K562 (cell line): Measurements from ENCODE around the gene INSM1. TPM values are rescaled to one million over a fixed set of nuclear protein-coding genes. Genes with fewer than 3 reads are reported as not detected.

ENCODE experiments used
- ARID1B ChIP-seq: fragments of 450-650 bp; IDR thresholded peaks from 2 replicates; pipeline ENCODE4 v1.6.1; 2016; ENCODE audit warnings: antibody characterized with exemption, mild to moderate bottlenecking, inconsistent platforms
- CBX2 ChIP-seq: fragments of 200-600 bp; sonication (generic); IDR thresholded peaks from one replicate; pipeline ENCODE4 v1.6.1; 2012; ENCODE audit warnings: mild to moderate bottlenecking, low read length, inconsistent platforms; ENCODE audit not compliant: insufficient read depth, poor library complexity, severe bottlenecking
- E2F1 ChIP-seq: sonication (generic); formaldehyde crosslinking; IDR thresholded peaks from 2 replicates; pipeline ENCODE4 v1.8.1; 2023; ENCODE audit warnings: mild to moderate bottlenecking, missing genetic modification reagents, moderate library complexity
- NCOA1 ChIP-seq: fragments of 450-650 bp; IDR thresholded peaks from 2 replicates; pipeline ENCODE4 v1.6.1; 2016; ENCODE audit warnings: low read depth
- NRF1 ChIP-seq, 2 experiments: fragments of 450-650 bp; IDR thresholded peaks in 1 of 2; conservative IDR thresholded peaks in 1 of 2; 2 replicates each; pipeline ENCODE4 v1.6.1; 2014; ENCODE audit warnings: mild to moderate bottlenecking in 2 of 2
- PBX2 ChIP-seq, 2 experiments: IDR thresholded peaks in 1 of 2; conservative IDR thresholded peaks in 1 of 2; 2 replicates each; pipeline ENCODE4 v1.6.1; 2016; ENCODE audit warnings: low read depth in 2 of 2, mild to moderate bottlenecking in 1 of 2, missing compliant biosample characterization in 1 of 2, missing genetic modification characterization in 1 of 2, moderate library complexity in 1 of 2
- RBM22 ChIP-seq: fragments of 200-400 bp; formaldehyde crosslinking; IDR thresholded peaks from 2 replicates; pipeline ENCODE4 v1.6.1; 2018; ENCODE audit warnings: low read length, low read depth; ENCODE audit not compliant: poor library complexity, severe bottlenecking
- ZNF121 ChIP-seq: sonication (generic); formaldehyde crosslinking; conservative IDR thresholded peaks from 2 replicates; pipeline ENCODE4 v1.8.0; 2022; ENCODE audit warnings: missing genetic modification reagents
- ZNF134 ChIP-seq: fragments of 250-450 bp; sonication (Bioruptor Pico); conservative IDR thresholded peaks from 2 replicates; pipeline ENCODE4 v1.4.0; 2020
- ZNF655 ChIP-seq: fragments of 250-450 bp; sonication (Bioruptor Pico); IDR thresholded peaks from 2 replicates; pipeline ENCODE4 v1.5.0; 2021
- ZNF79 ChIP-seq: fragments of 250-450 bp; sonication (Bioruptor Pico); IDR thresholded peaks from 2 replicates; pipeline ENCODE4 v1.4.0; 2020; ENCODE audit warnings: low read depth, mild to moderate bottlenecking, moderate library complexity
- polyA plus RNA-seq, 8 experiments: library from polyadenylated mRNA; depleted of rRNA in 4 of 8; stranded (reverse) in 5 of 8; unstranded in 3 of 8; fragments of >200 nt; fragmentation: Nextera tagmentation in 2 of 8; fragmentation: Illumina TruSeq in 1 of 8; extraction: Ambion mirVana in 2 of 8; extraction: Trizol in 1 of 8; gene quantifications; 2 replicates each; pipeline versions ENCODE4 v1.2.1 to v1.2.3, GENCODE V29; 2011 to 2014; ENCODE audit warnings: inconsistent platforms in 1 of 8, missing spikeins in 1 of 8
- total RNA-seq, 7 experiments: library from RNA; depleted of rRNA in 6 of 7; stranded (reverse); fragments of >200 nt in 6 of 7; fragmentation: Illumina TruSeq in 2 of 7; extraction: Trizol in 2 of 7; gene quantifications; 2 replicates each; pipeline versions ENCODE4 v1.2.1 to v1.2.3, GENCODE V29; 2011 to 2021; ENCODE audit warnings: low replicate concordance in 1 of 7

The INSM1 gene
- total and polyA plus RNA-seq, 9 of the 15 experiments (the other 6 are each of a cell fraction or from before 2014, with no cell fraction given), result not detected

DNA sequence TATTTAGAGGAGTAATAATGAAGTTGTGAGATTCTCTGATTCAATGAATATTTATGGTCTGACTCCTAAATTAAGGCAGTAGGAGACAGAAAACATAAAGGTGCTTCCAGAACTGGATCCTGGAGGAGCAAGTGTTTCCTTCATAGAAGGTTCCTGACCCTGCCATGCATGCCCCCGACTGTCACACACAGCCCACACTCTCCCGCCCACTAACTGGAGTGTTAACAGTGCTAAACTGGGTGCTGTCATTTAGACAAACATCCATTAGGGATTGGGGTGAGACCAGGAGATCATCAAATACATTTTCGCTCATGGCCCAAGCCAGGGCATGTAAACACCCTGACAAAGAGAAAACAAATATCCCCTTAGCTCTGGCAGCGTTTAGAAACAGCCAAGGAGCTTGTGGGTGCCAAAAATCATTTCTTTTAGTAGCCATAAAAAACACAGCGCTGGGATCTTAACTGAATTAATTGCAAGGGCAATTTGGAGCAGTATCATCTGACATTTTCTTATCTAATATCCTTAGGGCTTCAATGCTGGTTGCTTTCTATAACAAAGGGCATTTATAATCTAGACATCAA lies 46.8 kb downstream of the INSM1 start (continued):
- TF ChIP-seq E2F1 (CRISPR knock-in tag), result no peak
- TF ChIP-seq ZNF134, result no peak
- TF ChIP-seq ZNF79 (CRISPR knock-in tag), result no peak
- no peak for TF ChIP-seq ARID1B
- TF ChIP-seq RBM22, result no peak
- TF ChIP-seq PBX2 (CRISPR knock-in tag; IDR thresholded peaks at IDR 0.05; ENCODE audit: low read depth), result no peak
- no peak for TF ChIP-seq PBX2 (tag; conservative IDR thresholded peaks at IDR 0.05; ENCODE audit: low read depth)
- TF ChIP-seq NCOA1, result no peak
- no peak for TF ChIP-seq CBX2
- no peak for TF ChIP-seq ZNF655 (CRISPR knock-in tag)
- TF ChIP-seq ZNF121 (CRISPR knock-in tag), result no peak
- no peak for TF ChIP-seq NRF1 (conservative IDR thresholded peaks at IDR 0.05 in 1 of 2, IDR thresholded peaks at IDR 0.05 in 1 of 2)
